Stimulated activated naive B cell treated with anti-CD40 and anti-IgM and Interleukin-4, amounts not matched to agents 10 μg/mL and 1 μg/mL and 100 μg/mL, for 72 hours (primary cell): ENCODE measurements around the gene MYL11.

Experiments used
- ATAC-seq, 2 donors: fragments of 150-1000 bp; cut with Tn5 transposase; replicated peaks; 2 replicates each; pipeline ENCODE4 v1.10.0; 2021; ENCODE audit warnings: moderate library complexity in 1 of 2
- DNase-seq: peaks from one replicate; pipeline ENCODE4 v3.0.0; 2021
- H3K27ac Mint-ChIP-seq: one replicate; pipeline ENCODE4 v1.8.0; 2022; ENCODE audit warnings: mild to moderate bottlenecking, mixed read lengths
- H3K27me3 Mint-ChIP-seq, 2 donors: one replicate each; pipeline ENCODE4 v1.8.0; 2022; ENCODE audit warnings: mixed read lengths in 2 of 2
- H3K36me3 Mint-ChIP-seq, 2 donors: one replicate each; pipeline ENCODE4 v1.8.0; 2022; ENCODE audit warnings: mixed read lengths in 2 of 2, mild to moderate bottlenecking in 1 of 2
- H3K4me1 Mint-ChIP-seq, 2 donors: one replicate each; pipeline ENCODE4 v1.8.0; 2022; ENCODE audit warnings: mixed read lengths in 2 of 2, mild to moderate bottlenecking in 1 of 2
- H3K4me3 Mint-ChIP-seq, 2 donors: one replicate each; pipeline ENCODE4 v1.8.0; 2022; ENCODE audit warnings: mild to moderate bottlenecking in 2 of 2, mixed read lengths in 2 of 2, moderate library complexity in 1 of 2
- H3K9me3 Mint-ChIP-seq, 2 donors: one replicate each; pipeline ENCODE4 v1.8.0; 2022; ENCODE audit warnings: mixed read lengths in 2 of 2, mild to moderate bottlenecking in 1 of 2

MYL11 gene

GRCh38 chr16:30357715-30358576, 16.7 kb upstream of the MYL11 start:
- no peaks in the 10 kb centered on the region for H3K9me3 Mint-ChIP-seq
- no peaks in the 10 kb centered on the region for H3K27me3 Mint-ChIP-seq
- H3K36me3 Mint-ChIP-seq = peaks cover 43 to 68% of the 10 kb centered on the region in 2 donors
- no peak overlapping the region for H3K27ac Mint-ChIP-seq
- DNase-seq (no peak), ATAC-seq (no peak)
- peaks cover 38 to 52% of the 10 kb centered on the region in 2 donors for H3K4me1 Mint-ChIP-seq
- H3K4me3 Mint-ChIP-seq = no peak overlapping the region

- DNase-seq (no peak), ATAC-seq (no peak)
- no peak overlapping the region for H3K27ac Mint-ChIP-seq
- H3K4me1 Mint-ChIP-seq = peaks cover 36 to 46% of the 10 kb centered on the region in 2 donors
- no peaks in the 10 kb centered on the region for H3K9me3 Mint-ChIP-seq
- H3K27me3 Mint-ChIP-seq = no peaks in the 10 kb centered on the region
- no peak overlapping the region for H3K4me3 Mint-ChIP-seq
- peaks cover 44 to 66% of the 10 kb centered on the region in 2 donors for H3K36me3 Mint-ChIP-seq
Observed at GRCh38 chr16:30358577-30358936, 16.0 kb upstream of the MYL11 start.

- no peaks in the 10 kb centered on the region for H3K27me3 Mint-ChIP-seq
- H3K36me3 Mint-ChIP-seq = peaks cover 40 to 60% of the 10 kb centered on the region in 2 donors
- no peak for ATAC-seq
- no peak for DNase-seq
- no peak overlapping the region for H3K4me3 Mint-ChIP-seq
- no peak overlapping the region for H3K27ac Mint-ChIP-seq
- peaks cover 30 to 39% of the 10 kb centered on the region in 2 donors for H3K4me1 Mint-ChIP-seq
- no peaks in the 10 kb centered on the region for H3K9me3 Mint-ChIP-seq
Observed at GRCh38 chr16:30358990-30359870, 15.4 kb upstream of the MYL11 start.

GRCh38 chr16:30359871-30360170, 14.8 kb upstream of the MYL11 start:
- Mint-ChIP-seq H3K27ac (no peak overlapping the region), H3K9me3 (no peaks in the 10 kb centered on the region), H3K4me3 (no peak overlapping the region), H3K4me1 (peaks cover 26 to 36% of the 10 kb centered on the region in 2 donors), H3K27me3 (no peaks in the 10 kb centered on the region), H3K36me3 (peaks cover 40 to 61% of the 10 kb centered on the region in 2 donors)
- no peak for DNase-seq
- no peak for ATAC-seq

- ATAC-seq (no peak), DNase-seq (no peak)
- no peaks in the 10 kb centered on the region for H3K9me3 Mint-ChIP-seq
- H3K4me3 Mint-ChIP-seq = no peak overlapping the region
- peaks cover 39 to 61% of the 10 kb centered on the region in 2 donors for H3K36me3 Mint-ChIP-seq
- H3K27ac Mint-ChIP-seq = peak overlapping the region; percentile 42
- peaks cover 22 to 30% of the 10 kb centered on the region in 2 donors for H3K4me1 Mint-ChIP-seq
- no peaks in the 10 kb centered on the region for H3K27me3 Mint-ChIP-seq
Observed at GRCh38 chr16:30361180-30361579, 13.4 kb upstream of the MYL11 start.

- Mint-ChIP-seq H3K4me1 (peaks cover 35 to 45% of the 10 kb centered on the region in 2 donors), H3K9me3 (no peaks in the 10 kb centered on the region), H3K27me3 (no peaks in the 10 kb centered on the region), H3K36me3 (peaks cover 35 to 64% of the 10 kb centered on the region in 2 donors), H3K27ac (peak overlapping the region; percentile 4), H3K4me3 (no peak overlapping the region)
- ATAC-seq (no peak), DNase-seq (no peak)
Observed at GRCh38 chr16:30365200-30365599, 9.4 kb upstream of the MYL11 start.

GRCh38 chr16:30366511-30366910, 8.1 kb upstream of the MYL11 start:
- H3K9me3 Mint-ChIP-seq = no peaks in the 10 kb centered on the region
- peaks cover 34 to 48% of the 10 kb centered on the region in 2 donors for H3K4me1 Mint-ChIP-seq
- peaks cover 29 to 53% of the 10 kb centered on the region in 2 donors for H3K36me3 Mint-ChIP-seq
- peak overlapping the region in 1 of 2 donors; percentile 86 for H3K4me3 Mint-ChIP-seq
- H3K27me3 Mint-ChIP-seq = no peaks in the 10 kb centered on the region
- H3K27ac Mint-ChIP-seq = no peak overlapping the region
- DNase-seq = no peak
- no peak for ATAC-seq

- DNase-seq (no peak), ATAC-seq (no peak)
- no peaks in the 10 kb centered on the region for H3K9me3 Mint-ChIP-seq
- H3K36me3 Mint-ChIP-seq = peaks cover 26 to 48% of the 10 kb centered on the region in 2 donors
- peak overlapping the region; percentile 63 for H3K27ac Mint-ChIP-seq
- no peaks in the 10 kb centered on the region for H3K27me3 Mint-ChIP-seq
- peaks cover 41 to 55% of the 10 kb centered on the region in 2 donors for H3K4me1 Mint-ChIP-seq
- H3K4me3 Mint-ChIP-seq = peak overlapping the region; percentile 86 to 92
Observed at GRCh38 chr16:30367349-30368009, 7.1 kb upstream of the MYL11 start.

- DNase-seq = no peak
- H3K4me1 Mint-ChIP-seq = peaks cover 41 to 55% of the 10 kb centered on the region in 2 donors
- ATAC-seq = no peak
- H3K27ac Mint-ChIP-seq = peak overlapping the region; percentile 87
- H3K9me3 Mint-ChIP-seq = no peaks in the 10 kb centered on the region
- H3K4me3 Mint-ChIP-seq = peak overlapping the region; percentile 86 to 92
- H3K36me3 Mint-ChIP-seq = peaks cover 23 to 42% of the 10 kb centered on the region in 2 donors
- H3K27me3 Mint-ChIP-seq = no peaks in the 10 kb centered on the region
Observed at GRCh38 chr16:30368122-30368791, 6.3 kb upstream of the MYL11 start.

GRCh38 chr16:30368792-30369090, 5.9 kb upstream of the MYL11 start:
- no peaks in the 10 kb centered on the region for H3K27me3 Mint-ChIP-seq
- H3K4me1 Mint-ChIP-seq = peaks cover 41 to 55% of the 10 kb centered on the region in 2 donors
- no peaks in the 10 kb centered on the region for H3K9me3 Mint-ChIP-seq
- peak overlapping the region; percentile 86 to 92 for H3K4me3 Mint-ChIP-seq
- no peak for DNase-seq
- no peak for ATAC-seq
- peaks cover 21 to 41% of the 10 kb centered on the region in 2 donors for H3K36me3 Mint-ChIP-seq
- H3K27ac Mint-ChIP-seq = peak overlapping the region; percentile 87

- no peaks in the 10 kb centered on the region for H3K27me3 Mint-ChIP-seq
- peak overlapping the region; percentile 86 to 92 for H3K4me3 Mint-ChIP-seq
- DNase-seq (no peak), ATAC-seq (no peak)
- H3K4me1 Mint-ChIP-seq = peaks cover 41 to 55% of the 10 kb centered on the region in 2 donors
- H3K36me3 Mint-ChIP-seq = peaks cover 19 to 41% of the 10 kb centered on the region in 2 donors
- no peaks in the 10 kb centered on the region for H3K9me3 Mint-ChIP-seq
- peak overlapping the region; percentile 87 for H3K27ac Mint-ChIP-seq
Observed at GRCh38 chr16:30369091-30369937, 5.3 kb upstream of the MYL11 start.

- DNase-seq (no peak), ATAC-seq (peak; percentile 4 to 14)
- H3K4me1 Mint-ChIP-seq = peaks cover 41 to 50% of the 10 kb centered on the region in 2 donors
- H3K4me3 Mint-ChIP-seq = peak overlapping the region; percentile 92 to 96
- no peaks in the 10 kb centered on the region for H3K9me3 Mint-ChIP-seq
- H3K27ac Mint-ChIP-seq = peak overlapping the region; percentile 38
- no peaks in the 10 kb centered on the region for H3K27me3 Mint-ChIP-seq
- peaks cover 14 to 34% of the 10 kb centered on the region in 2 donors for H3K36me3 Mint-ChIP-seq
Observed at GRCh38 chr16:30369938-30370455, 4.6 kb upstream of the MYL11 start.
